ENCODE measurements around the gene PIK3R1.

DNA sequence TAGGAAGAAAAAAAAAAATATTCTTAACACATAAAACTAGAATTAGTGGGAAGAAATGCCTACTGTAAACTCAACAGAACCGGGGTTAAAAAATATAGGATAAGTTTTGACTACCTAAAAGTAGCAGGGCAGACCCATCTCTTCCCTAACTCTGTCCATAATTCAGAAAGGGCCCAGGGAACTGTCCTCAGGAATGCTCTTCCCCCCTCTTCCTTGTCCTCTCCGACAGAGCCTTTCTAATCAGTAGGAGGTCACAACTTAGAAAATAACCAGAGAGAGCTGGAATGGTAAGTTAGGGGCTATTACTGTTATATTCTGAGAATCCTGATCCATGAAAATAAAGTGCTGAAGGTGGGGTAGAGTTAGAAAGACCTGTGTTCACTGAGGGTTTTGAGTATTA lies 22.2 kb downstream of the PIK3R1 start:
- TF ChIP-seq, protein P1, sequence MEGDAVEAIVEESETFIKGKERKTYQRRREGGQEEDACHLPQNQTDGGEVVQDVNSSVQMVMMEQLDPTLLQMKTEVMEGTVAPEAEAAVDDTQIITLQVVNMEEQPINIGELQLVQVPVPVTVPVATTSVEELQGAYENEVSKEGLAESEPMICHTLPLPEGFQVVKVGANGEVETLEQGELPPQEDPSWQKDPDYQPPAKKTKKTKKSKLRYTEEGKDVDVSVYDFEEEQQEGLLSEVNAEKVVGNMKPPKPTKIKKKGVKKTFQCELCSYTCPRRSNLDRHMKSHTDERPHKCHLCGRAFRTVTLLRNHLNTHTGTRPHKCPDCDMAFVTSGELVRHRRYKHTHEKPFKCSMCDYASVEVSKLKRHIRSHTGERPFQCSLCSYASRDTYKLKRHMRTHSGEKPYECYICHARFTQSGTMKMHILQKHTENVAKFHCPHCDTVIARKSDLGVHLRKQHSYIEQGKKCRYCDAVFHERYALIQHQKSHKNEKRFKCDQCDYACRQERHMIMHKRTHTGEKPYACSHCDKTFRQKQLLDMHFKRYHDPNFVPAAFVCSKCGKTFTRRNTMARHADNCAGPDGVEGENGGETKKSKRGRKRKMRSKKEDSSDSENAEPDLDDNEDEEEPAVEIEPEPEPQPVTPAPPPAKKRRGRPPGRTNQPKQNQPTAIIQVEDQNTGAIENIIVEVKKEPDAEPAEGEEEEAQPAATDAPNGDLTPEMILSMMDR (conservative IDR thresholded peaks at IDR 0.05; ENCODE audit: low read depth, low read length), result no peak
- no peak for TF ChIP-seq EZH2phosphoT487 (IDR thresholded peaks at IDR 0.05; ENCODE audit: borderline replicate concordance, low read length)

All from PC-3 (cell line).